ENCODE results near the gene ZIM2. TPM values are rescaled to one million over a fixed set of nuclear protein-coding genes. Genes with fewer than 3 reads are reported as not detected.

The ZIM2 gene
- total and polyA plus RNA-seq, 8 donors = 0.08 to 0.52 (median 0.12) TPM; not detected in 3

GRCh38 chr19:56740501-56740900 lies 100.0 kb downstream of the ZIM2 start:
- no peak for FAIRE-seq
- no peaks in the 10 kb centered on the region for H3K36me3 ChIP-seq
- intact Hi-C loops (cut with DNase I) = loop anchor here in 1 of 3 donors (10.0 kb wide), 1 partner anchor 354 kb away; no protein-coding TSS in a partner anchor
- no peak for ATAC-seq
- no peak overlapping the region for H3K4me3 ChIP-seq
- H3K9me3 ChIP-seq = no peaks in the 10 kb centered on the region
- TF ChIP-seq CTCF (IDR thresholded peaks at IDR 0.05) = no peak
- no peaks in the 10 kb centered on the region for H3K4me1 ChIP-seq
- no peak overlapping the region for H3K27ac ChIP-seq
- no peak for DNase-seq
- H3K27me3 ChIP-seq = no peaks in the 10 kb centered on the region
- WGBS, 2 donors = 18 to 20% methylated on average over 3 of the region's 3 CpGs

- Histone ChIP-seq H3K27me3 (no peaks in the 10 kb centered on the region), H3K27ac (no peak overlapping the region), H3K4me1 (no peaks in the 10 kb centered on the region), H3K9me3 (no peaks in the 10 kb centered on the region), H3K4me3 (no peak overlapping the region), H3K36me3 (no peaks in the 10 kb centered on the region)
- intact Hi-C loops (cut with DNase I) = no loop called here
- 61 to 81% methylated on average over 6 of the region's 6 CpGs for WGBS, 2 donors
- FAIRE-seq (no peak), ATAC-seq (no peak), DNase-seq (no peak)
- TF ChIP-seq CTCF (IDR thresholded peaks at IDR 0.05) = no peak
Observed at GRCh38 chr19:56736571-56736970, 104.0 kb downstream of the ZIM2 start.

- H3K4me1 ChIP-seq = no peaks in the 10 kb centered on the region
- H3K36me3 ChIP-seq = no peaks in the 10 kb centered on the region
- ATAC-seq (no peak), DNase-seq (no peak), FAIRE-seq (no peak)
- WGBS, 2 donors = 7 to 21% methylated on average over 2 of the region's 2 CpGs
- H3K27me3 ChIP-seq = no peaks in the 10 kb centered on the region
- intact Hi-C loops (cut with DNase I) = no loop called here
- H3K27ac ChIP-seq = no peak overlapping the region
- no peak overlapping the region for H3K4me3 ChIP-seq
- H3K9me3 ChIP-seq = no peaks in the 10 kb centered on the region
- TF ChIP-seq CTCF (IDR thresholded peaks at IDR 0.05) = no peak
Observed at GRCh38 chr19:56732976-56733375, 107.5 kb downstream of the ZIM2 start.

- Histone ChIP-seq H3K9me3 (no peaks in the 10 kb centered on the region), H3K4me3 (no peak overlapping the region), H3K27ac (no peak overlapping the region), H3K36me3 (no peaks in the 10 kb centered on the region), H3K27me3 (no peaks in the 10 kb centered on the region), H3K4me1 (no peaks in the 10 kb centered on the region)
- ATAC-seq = peak in 1 of 4 donors; percentile 56
- WGBS, 2 donors = 51 to 63% methylated on average over 4 of the region's 4 CpGs
- DNase-seq = no peak
- intact Hi-C loops (cut with DNase I) = no loop called here
- FAIRE-seq = no peak
- TF ChIP-seq CTCF (IDR thresholded peaks at IDR 0.05) = no peak
Observed at GRCh38 chr19:56727677-56728076, 112.8 kb downstream of the ZIM2 start.

- H3K27me3 ChIP-seq = no peaks in the 10 kb centered on the region
- no peaks in the 10 kb centered on the region for H3K4me1 ChIP-seq
- no peak overlapping the region for H3K27ac ChIP-seq
- no peaks in the 10 kb centered on the region for H3K36me3 ChIP-seq
- DNase-seq (no peak), ATAC-seq (no peak), FAIRE-seq (no peak)
- intact Hi-C loops (cut with DNase I) = no loop called here
- WGBS, 2 donors = 9 to 12% methylated on average over 9 of the region's 9 CpGs
- H3K9me3 ChIP-seq = no peaks in the 10 kb centered on the region
- H3K4me3 ChIP-seq = no peak overlapping the region
- TF ChIP-seq CTCF (IDR thresholded peaks at IDR 0.05) = peak in 2 of 4 donors; percentile 9 to 16
Observed at GRCh38 chr19:56725829-56726424, 114.6 kb downstream of the ZIM2 start.

All from pancreas (tissue), 10 donors.